ENCODE measurements around the gene CCNJ.
A peak's percentile ranks its signal among the peaks of the same experiment; 100 is the strongest.
"Not testable (repeated sequence)": the region's sequence is repeated elsewhere in the genome, so short reads cannot be mapped to it uniquely, and the experiment has no call there.

CCNJ gene

GRCh38 chr10:96043033-96043892, at the start of gene CCNJ:
Gene CCNJ, plus strand, starts transcription at chr10:96043583. Its CDS starts 811 bp downstream, at chr10:96044394.
- peak; percentile 65 to 79 for DNase-seq (ENCODE audit: low read depth in 1 of 2, low spot score in 1 of 2)

GRCh38 chr10:95994376-95994775, 49.0 kb upstream of the CCNJ start:
- DNase-seq (ENCODE audit: low read depth in 1 of 2, low spot score in 1 of 2): not testable (repeated sequence)

- no peak for DNase-seq (ENCODE audit: low read depth in 1 of 2, low spot score in 1 of 2)
Measured at GRCh38 chr10:95998255-95998784, 45.1 kb upstream of the CCNJ start.

- no peak for DNase-seq (ENCODE audit: low read depth in 1 of 2, low spot score in 1 of 2)
Measured at GRCh38 chr10:96013956-96014355, 29.4 kb upstream of the CCNJ start.

- no peak for DNase-seq (ENCODE audit: low read depth in 1 of 2, low spot score in 1 of 2)
Measured at GRCh38 chr10:96014473-96015102, 28.8 kb upstream of the CCNJ start.

- no peak for DNase-seq (ENCODE audit: low read depth in 1 of 2, low spot score in 1 of 2)
Measured at GRCh38 chr10:96017191-96017687, 26.1 kb upstream of the CCNJ start.

- no peak for DNase-seq (ENCODE audit: low read depth in 1 of 2, low spot score in 1 of 2)
Measured at GRCh38 chr10:96021332-96021731, 22.1 kb upstream of the CCNJ start.

- DNase-seq (ENCODE audit: low read depth in 1 of 2, low spot score in 1 of 2): no peak
Measured at GRCh38 chr10:96022739-96023138, 20.6 kb upstream of the CCNJ start.

- no peak for DNase-seq (ENCODE audit: low read depth in 1 of 2, low spot score in 1 of 2)
Measured at GRCh38 chr10:96023168-96023567, 20.2 kb upstream of the CCNJ start.

GRCh38 chr10:96025566-96025965, 17.8 kb upstream of the CCNJ start:
- no peak for DNase-seq (ENCODE audit: low read depth in 1 of 2, low spot score in 1 of 2)

- DNase-seq (ENCODE audit: low read depth in 1 of 2, low spot score in 1 of 2): no peak
Measured at GRCh38 chr10:96034625-96035024, 8.8 kb upstream of the CCNJ start.

GRCh38 chr10:96038476-96039387, 4.7 kb upstream of the CCNJ start:
- no peak for DNase-seq (ENCODE audit: low read depth in 1 of 2, low spot score in 1 of 2)

GRCh38 chr10:96041146-96041545, 2.2 kb upstream of the CCNJ start:
- no peak for DNase-seq (ENCODE audit: low read depth in 1 of 2, low spot score in 1 of 2)

- peak; percentile 18 to 31 for DNase-seq (ENCODE audit: low read depth in 1 of 2, low spot score in 1 of 2)
Measured at GRCh38 chr10:96043893-96044715, 721 bp downstream of the CCNJ start.

GRCh38 chr10:96044736-96045135, 1.4 kb downstream of the CCNJ start:
- DNase-seq (ENCODE audit: low read depth in 1 of 2, low spot score in 1 of 2): no peak

- no peak for DNase-seq (ENCODE audit: low read depth in 1 of 2, low spot score in 1 of 2)
Measured at GRCh38 chr10:96046546-96046945, 3.2 kb downstream of the CCNJ start.

- DNase-seq (ENCODE audit: low read depth in 1 of 2, low spot score in 1 of 2): no peak
Measured at GRCh38 chr10:96047004-96047649, 3.7 kb downstream of the CCNJ start.

GRCh38 chr10:96047925-96048324, 4.5 kb downstream of the CCNJ start:
- not testable (repeated sequence) for DNase-seq (ENCODE audit: low read depth in 1 of 2, low spot score in 1 of 2)

GRCh38 chr10:96049340-96049739, 6.0 kb downstream of the CCNJ start:
- DNase-seq (ENCODE audit: low read depth in 1 of 2, low spot score in 1 of 2): no peak

GRCh38 chr10:96053985-96054384, 10.6 kb downstream of the CCNJ start:
- DNase-seq (ENCODE audit: low read depth in 1 of 2, low spot score in 1 of 2): no peak
